Fibroblast of the conjunctiva (primary cell): ENCODE measurements around the gene SLC22A7.
"Not testable (repeated sequence)": the region's sequence is repeated elsewhere in the genome, so short reads cannot be mapped to it uniquely, and the experiment has no call there.

ENCODE experiments used
- DNase-seq: peaks from one replicate; pipeline ENCODE4 v3.0.0-alpha.2; 2010; ENCODE audit warnings: low read depth

Gene SLC22A7

DNA sequence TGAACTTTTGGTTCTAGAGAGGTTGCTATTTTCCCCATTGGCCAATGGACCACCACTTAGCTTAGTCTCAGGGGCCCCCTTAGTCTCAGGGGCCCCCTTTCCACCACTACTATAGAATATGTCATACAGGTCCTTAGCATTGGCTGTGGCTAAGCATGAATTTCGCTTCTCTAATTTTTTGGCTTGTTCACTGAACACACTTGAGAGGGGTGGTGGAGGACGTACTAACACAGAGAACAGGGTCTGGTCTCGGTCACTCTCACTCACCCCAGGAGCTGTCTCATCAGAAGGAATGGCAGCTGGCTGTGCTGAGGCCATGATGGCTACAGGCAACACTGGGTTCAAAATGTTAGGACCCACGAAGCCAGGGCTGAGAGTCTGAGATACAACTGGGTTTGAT is 41.1 kb downstream of the SLC22A7 start:
- DNase-seq = no peak

DNA sequence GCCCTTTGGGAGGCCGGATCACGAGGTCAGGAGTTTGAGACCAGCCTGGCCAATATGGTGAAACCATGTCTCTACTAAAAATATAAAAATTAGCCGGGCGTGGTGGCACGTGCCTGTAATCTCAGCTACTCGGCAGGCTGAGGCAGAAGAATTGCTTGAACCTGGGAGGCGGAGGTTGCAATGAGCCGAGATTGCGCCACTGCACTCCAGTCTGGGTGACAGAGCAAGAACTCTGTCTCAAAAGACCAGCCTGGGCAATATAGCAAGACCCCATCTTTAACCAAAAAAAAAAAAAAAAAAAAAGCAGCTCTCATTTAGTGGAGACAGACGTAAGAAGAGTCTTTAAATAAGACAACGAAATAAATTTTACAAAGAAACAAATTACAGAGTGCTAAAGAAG is 48.2 kb downstream of the SLC22A7 start:
- not testable (repeated sequence) for DNase-seq

DNA sequence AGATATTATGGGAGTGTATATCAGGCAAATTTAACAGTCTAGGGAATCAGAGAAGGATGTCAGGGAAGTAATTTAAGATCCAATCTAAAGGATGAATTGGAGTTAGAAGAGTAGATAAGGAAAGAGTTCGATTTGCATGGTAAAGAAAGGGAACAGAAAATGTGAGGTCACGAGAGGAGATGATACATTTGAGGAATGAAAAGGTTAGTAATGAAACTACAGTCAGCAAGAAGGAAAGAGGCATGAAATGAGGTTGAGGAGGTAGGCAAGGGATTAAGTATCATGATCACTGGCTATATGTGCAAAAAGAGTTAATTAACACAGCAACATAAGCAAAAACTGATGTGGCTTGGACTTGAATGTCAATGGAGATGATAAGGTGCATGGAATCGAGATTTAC is 49.0 kb downstream of the SLC22A7 start:
- DNase-seq = no peak

DNA sequence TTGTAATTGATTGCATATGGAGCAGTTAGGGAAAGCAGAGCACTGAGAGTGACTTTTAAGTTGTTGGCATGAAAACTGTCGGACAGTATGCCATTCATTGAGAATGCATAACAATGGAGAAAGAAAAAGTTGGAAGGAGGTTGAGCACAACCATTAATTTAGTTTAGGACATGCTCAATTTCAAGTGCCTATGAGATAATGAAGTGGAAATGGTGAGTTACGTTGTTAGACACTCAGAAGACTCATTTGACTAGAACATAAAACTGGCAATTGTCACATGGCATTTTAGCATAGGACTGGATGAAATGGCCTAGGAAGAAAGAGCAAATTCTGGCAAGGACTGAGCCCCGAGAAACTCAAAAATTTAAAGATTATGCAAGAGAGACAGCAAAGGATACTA is 49.4 kb downstream of the SLC22A7 start:
- no peak for DNase-seq

DNA sequence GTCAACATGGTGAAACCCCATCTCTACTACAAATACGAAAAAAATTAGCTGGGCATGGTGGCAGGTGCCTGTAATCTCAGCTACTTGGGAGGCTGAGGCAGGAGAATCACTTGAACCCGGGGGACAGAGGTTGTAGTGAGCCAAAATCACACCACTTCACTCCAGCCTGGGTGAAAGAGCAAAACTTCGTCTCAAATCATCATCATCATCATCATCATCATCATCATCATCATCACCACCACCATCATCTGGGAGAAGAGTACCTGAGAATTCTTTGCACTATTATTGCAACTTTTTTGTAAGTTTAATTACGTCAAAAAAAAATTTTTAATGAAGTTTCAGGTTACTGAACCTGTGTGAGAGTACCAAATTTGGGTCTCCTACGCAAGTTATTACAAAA is 53.9 kb downstream of the SLC22A7 start:
- not testable (repeated sequence) for DNase-seq
